ENCODE measurements around the gene LDB2.

LDB2 gene

DNA sequence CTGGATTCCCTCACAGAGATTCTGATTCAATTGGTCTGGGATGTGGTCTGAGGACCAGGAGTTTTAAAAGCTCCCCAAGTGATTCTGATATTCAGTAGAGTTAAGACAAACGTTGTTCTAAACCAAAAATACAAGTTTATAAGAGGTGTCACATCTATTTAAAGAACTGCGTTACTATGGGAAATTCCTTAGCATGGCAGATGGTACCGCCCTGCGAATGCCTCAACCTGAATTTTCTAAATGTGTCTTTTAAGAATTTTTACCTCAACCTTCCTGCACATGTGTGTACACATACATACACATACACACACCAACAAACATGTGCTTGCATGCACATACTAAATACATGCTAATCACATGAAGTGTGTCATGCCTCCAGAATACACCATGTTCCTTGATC is 343.3 kb downstream of the LDB2 start:
- no peaks in the 10 kb centered on the region for H3K9me3 ChIP-seq (ENCODE audit: control insufficient read depth, insufficient read depth, low read length)
- H3F3A ChIP-seq (ENCODE audit: control insufficient read depth, insufficient read depth): no peaks in the 10 kb centered on the region
- no peaks in the 10 kb centered on the region for H3K27me3 ChIP-seq (ENCODE audit: control insufficient read depth, low read length)
- no peak overlapping the region for H3K4me3 ChIP-seq (ENCODE audit: low read length)
- H3K4me2 ChIP-seq (ENCODE audit: low read length): no peak overlapping the region
- H3K27ac ChIP-seq (ENCODE audit: low read depth, low read length): no peak overlapping the region
- no peaks in the 10 kb centered on the region for H3K36me3 ChIP-seq (ENCODE audit: control insufficient read depth, low read length)
- no peak for TF ChIP-seq EZH2phosphoT487 (IDR thresholded peaks at IDR 0.05; ENCODE audit: borderline replicate concordance, low read length)
- TF ChIP-seq, protein P1, sequence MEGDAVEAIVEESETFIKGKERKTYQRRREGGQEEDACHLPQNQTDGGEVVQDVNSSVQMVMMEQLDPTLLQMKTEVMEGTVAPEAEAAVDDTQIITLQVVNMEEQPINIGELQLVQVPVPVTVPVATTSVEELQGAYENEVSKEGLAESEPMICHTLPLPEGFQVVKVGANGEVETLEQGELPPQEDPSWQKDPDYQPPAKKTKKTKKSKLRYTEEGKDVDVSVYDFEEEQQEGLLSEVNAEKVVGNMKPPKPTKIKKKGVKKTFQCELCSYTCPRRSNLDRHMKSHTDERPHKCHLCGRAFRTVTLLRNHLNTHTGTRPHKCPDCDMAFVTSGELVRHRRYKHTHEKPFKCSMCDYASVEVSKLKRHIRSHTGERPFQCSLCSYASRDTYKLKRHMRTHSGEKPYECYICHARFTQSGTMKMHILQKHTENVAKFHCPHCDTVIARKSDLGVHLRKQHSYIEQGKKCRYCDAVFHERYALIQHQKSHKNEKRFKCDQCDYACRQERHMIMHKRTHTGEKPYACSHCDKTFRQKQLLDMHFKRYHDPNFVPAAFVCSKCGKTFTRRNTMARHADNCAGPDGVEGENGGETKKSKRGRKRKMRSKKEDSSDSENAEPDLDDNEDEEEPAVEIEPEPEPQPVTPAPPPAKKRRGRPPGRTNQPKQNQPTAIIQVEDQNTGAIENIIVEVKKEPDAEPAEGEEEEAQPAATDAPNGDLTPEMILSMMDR (IDR thresholded peaks at IDR 0.05; ENCODE audit: low read depth, low read length, poor library complexity, severe bottlenecking): no peak
- H3K9me2 ChIP-seq (replicated peaks; ENCODE audit: control insufficient read depth, low read length): no peaks in the 10 kb centered on the region
- H4K20me1 ChIP-seq (ENCODE audit: control insufficient read depth, insufficient read depth, low read depth, low read length): no peaks in the 10 kb centered on the region
- no peaks in the 10 kb centered on the region for H3K4me1 ChIP-seq (ENCODE audit: control insufficient read depth, low read length)
- no peaks in the 10 kb centered on the region for H3K79me2 ChIP-seq (ENCODE audit: control insufficient read depth, low read length)

DNA sequence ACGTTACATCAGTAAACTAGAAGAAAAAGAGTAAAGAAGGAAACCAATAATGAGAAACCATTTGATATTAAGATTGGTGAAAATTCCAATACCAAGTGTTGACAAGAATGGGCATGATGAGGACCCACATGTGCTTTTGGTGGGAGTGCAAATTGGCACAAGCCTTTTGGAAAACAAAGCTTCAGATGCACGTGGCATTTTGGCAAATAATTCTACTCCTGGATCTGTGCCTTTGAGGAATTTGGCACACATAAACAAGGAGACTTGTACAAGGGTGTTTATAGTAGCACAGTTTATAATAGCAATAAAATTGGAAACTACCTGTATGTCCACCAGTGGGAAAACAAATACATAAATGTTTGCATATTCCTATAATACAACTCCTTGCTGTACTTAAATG is 347.9 kb downstream of the LDB2 start:
- Histone ChIP-seq H3K9me3 (ENCODE audit: control insufficient read depth, insufficient read depth, low read length) (no peaks in the 10 kb centered on the region), H3K4me3 (ENCODE audit: low read length) (no peak overlapping the region)

DNA sequence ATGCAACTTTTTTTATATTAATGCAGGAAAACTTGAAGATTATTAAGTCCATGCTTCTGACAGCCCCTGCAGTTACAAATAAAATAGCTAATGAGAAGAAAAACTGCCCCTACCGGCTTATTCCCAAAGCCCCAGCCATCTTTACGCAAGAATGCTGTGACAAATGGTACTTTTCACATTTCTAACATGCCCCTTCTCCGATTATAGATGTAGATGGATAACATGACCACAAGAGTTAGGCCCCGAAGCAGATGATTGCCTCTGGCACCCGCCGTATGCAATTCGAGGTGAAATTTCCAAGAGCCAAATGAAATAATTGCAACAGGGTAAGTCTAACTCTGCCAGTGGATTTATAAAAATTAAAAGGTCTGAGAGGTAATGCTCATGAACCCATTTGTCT is 352.8 kb downstream of the LDB2 start:
- no peaks in the 10 kb centered on the region for H3K9me2 ChIP-seq (replicated peaks; ENCODE audit: control insufficient read depth, low read length)
- H3K4me1 ChIP-seq (ENCODE audit: control insufficient read depth, low read length): no peaks in the 10 kb centered on the region
- H3F3A ChIP-seq (ENCODE audit: control insufficient read depth, insufficient read depth): no peaks in the 10 kb centered on the region
- no peaks in the 10 kb centered on the region for H3K36me3 ChIP-seq (ENCODE audit: control insufficient read depth, low read length)
- no peaks in the 10 kb centered on the region for H3K9me3 ChIP-seq (ENCODE audit: control insufficient read depth, insufficient read depth, low read length)
- H3K4me2 ChIP-seq (ENCODE audit: low read length): no peak overlapping the region
- TF ChIP-seq, protein P1 (IDR thresholded peaks at IDR 0.05; ENCODE audit: low read depth, low read length, poor library complexity, severe bottlenecking): no peak
- TF ChIP-seq EZH2phosphoT487 (IDR thresholded peaks at IDR 0.05; ENCODE audit: borderline replicate concordance, low read length): no peak
- H3K4me3 ChIP-seq (ENCODE audit: low read length): no peak overlapping the region
- H3K27ac ChIP-seq (ENCODE audit: low read depth, low read length): no peak overlapping the region
- H3K79me2 ChIP-seq (ENCODE audit: control insufficient read depth, low read length): no peaks in the 10 kb centered on the region
- H4K20me1 ChIP-seq (ENCODE audit: control insufficient read depth, insufficient read depth, low read depth, low read length): no peaks in the 10 kb centered on the region
- no peaks in the 10 kb centered on the region for H3K27me3 ChIP-seq (ENCODE audit: control insufficient read depth, low read length)

More for the DNA sequence above, 347.9 kb downstream of the LDB2 start:
- no peaks in the 10 kb centered on the region for H3K9me2 ChIP-seq (replicated peaks; ENCODE audit: control insufficient read depth, low read length)
- no peak overlapping the region for H3K27ac ChIP-seq (ENCODE audit: low read depth, low read length)
- H3K4me1 ChIP-seq (ENCODE audit: control insufficient read depth, low read length): no peaks in the 10 kb centered on the region
- no peaks in the 10 kb centered on the region for H4K20me1 ChIP-seq (ENCODE audit: control insufficient read depth, insufficient read depth, low read depth, low read length)
- H3K36me3 ChIP-seq (ENCODE audit: control insufficient read depth, low read length): no peaks in the 10 kb centered on the region
- H3K27me3 ChIP-seq (ENCODE audit: control insufficient read depth, low read length): no peaks in the 10 kb centered on the region
- no peaks in the 10 kb centered on the region for H3F3A ChIP-seq (ENCODE audit: control insufficient read depth, insufficient read depth)
- no peaks in the 10 kb centered on the region for H3K79me2 ChIP-seq (ENCODE audit: control insufficient read depth, low read length)
- no peak overlapping the region for H3K4me2 ChIP-seq (ENCODE audit: low read length)
- TF ChIP-seq EZH2phosphoT487 (IDR thresholded peaks at IDR 0.05; ENCODE audit: borderline replicate concordance, low read length): no peak
- TF ChIP-seq, protein P1 (IDR thresholded peaks at IDR 0.05; ENCODE audit: low read depth, low read length, poor library complexity, severe bottlenecking): no peak

DNA sequence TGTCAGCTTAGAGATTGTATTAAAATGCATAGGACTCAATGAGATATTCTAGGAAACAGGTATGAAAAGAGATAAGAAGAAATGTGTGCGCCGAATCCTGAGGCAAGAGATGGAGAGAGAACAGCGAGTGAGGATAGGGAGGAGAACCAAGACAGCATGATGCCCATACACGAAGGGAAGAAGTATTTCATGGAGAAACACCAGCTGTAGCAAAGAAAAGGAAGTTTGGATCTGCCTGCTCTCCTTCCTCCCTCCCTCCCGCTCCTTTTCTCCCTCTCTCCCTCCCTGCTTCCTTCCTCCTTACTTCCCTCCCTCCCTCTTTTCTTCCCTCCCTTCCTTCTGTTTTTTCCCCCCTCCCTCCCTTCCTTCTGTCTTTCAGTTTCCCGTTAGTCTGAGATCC is 353.6 kb downstream of the LDB2 start:
- Histone ChIP-seq H3K4me3 (ENCODE audit: low read length) (no peak overlapping the region), H3K79me2 (ENCODE audit: control insufficient read depth, low read length) (no peaks in the 10 kb centered on the region), H3K4me2 (ENCODE audit: low read length) (no peak overlapping the region), H3K4me1 (ENCODE audit: control insufficient read depth, low read length) (no peaks in the 10 kb centered on the region), H3K27ac (ENCODE audit: low read depth, low read length) (no peak overlapping the region), H3K27me3 (ENCODE audit: control insufficient read depth, low read length) (no peaks in the 10 kb centered on the region), H3K9me2 (replicated peaks; ENCODE audit: control insufficient read depth, low read length) (no peaks in the 10 kb centered on the region), H3F3A (ENCODE audit: control insufficient read depth, insufficient read depth) (no peaks in the 10 kb centered on the region), H3K36me3 (ENCODE audit: control insufficient read depth, low read length) (no peaks in the 10 kb centered on the region), H3K9me3 (ENCODE audit: control insufficient read depth, insufficient read depth, low read length) (no peaks in the 10 kb centered on the region), H4K20me1 (ENCODE audit: control insufficient read depth, insufficient read depth, low read depth, low read length) (no peaks in the 10 kb centered on the region)
- no peak for TF ChIP-seq EZH2phosphoT487 (IDR thresholded peaks at IDR 0.05; ENCODE audit: borderline replicate concordance, low read length)
- TF ChIP-seq, protein P1 (IDR thresholded peaks at IDR 0.05; ENCODE audit: low read depth, low read length, poor library complexity, severe bottlenecking): no peak
